Right forelimb (tissue), 1 donor: ENCODE results near the gene CORT.

Experiments
- DNase-seq: peaks from one replicate; pipeline ENCODE4 v3.0.0-alpha.2; 2018

Gene CORT

DNA sequence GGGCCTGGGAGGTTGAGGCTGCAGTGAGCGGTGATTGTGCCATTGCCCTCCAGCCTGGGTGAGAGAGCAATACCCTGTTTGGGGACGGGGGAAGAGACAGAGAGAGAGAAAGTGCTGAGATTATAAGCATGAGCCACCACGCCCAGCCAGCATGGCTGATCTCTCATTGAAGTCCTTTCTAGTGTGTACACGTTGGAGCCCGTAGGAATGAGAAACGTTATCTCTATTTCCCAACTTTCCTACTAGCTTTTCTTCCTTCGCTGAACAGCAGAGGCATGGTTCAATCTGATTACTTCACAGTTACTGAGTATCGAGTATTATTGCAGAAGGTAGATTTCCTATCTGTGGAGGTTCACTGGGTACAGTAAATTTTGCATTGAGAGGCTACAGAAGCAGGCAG is 29.5 kb downstream of the CORT start:
- no peak for DNase-seq

DNA sequence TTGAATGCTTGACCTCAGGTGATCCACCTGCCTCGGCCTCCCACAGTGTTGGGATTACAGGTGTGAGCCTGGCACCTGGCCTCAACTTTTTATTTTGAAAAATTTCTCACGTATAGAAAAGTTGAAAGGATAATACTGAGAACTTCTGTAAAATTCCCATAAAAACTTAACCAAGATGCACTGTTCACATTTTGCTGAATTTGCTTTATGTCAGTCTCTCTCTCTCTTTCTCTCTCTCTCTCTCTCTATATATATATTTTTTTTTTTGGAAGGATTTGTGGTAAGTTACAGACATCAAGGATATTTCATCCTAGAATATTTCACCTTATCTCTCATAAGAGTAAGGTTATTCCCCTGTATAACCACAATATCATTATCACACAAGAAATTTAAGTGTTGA is 30.8 kb downstream of the CORT start:
- DNase-seq, result no peak

- no peak for DNase-seq
Measured at GRCh38 chr1:10484521-10484920, 34.7 kb downstream of the CORT start.

DNA sequence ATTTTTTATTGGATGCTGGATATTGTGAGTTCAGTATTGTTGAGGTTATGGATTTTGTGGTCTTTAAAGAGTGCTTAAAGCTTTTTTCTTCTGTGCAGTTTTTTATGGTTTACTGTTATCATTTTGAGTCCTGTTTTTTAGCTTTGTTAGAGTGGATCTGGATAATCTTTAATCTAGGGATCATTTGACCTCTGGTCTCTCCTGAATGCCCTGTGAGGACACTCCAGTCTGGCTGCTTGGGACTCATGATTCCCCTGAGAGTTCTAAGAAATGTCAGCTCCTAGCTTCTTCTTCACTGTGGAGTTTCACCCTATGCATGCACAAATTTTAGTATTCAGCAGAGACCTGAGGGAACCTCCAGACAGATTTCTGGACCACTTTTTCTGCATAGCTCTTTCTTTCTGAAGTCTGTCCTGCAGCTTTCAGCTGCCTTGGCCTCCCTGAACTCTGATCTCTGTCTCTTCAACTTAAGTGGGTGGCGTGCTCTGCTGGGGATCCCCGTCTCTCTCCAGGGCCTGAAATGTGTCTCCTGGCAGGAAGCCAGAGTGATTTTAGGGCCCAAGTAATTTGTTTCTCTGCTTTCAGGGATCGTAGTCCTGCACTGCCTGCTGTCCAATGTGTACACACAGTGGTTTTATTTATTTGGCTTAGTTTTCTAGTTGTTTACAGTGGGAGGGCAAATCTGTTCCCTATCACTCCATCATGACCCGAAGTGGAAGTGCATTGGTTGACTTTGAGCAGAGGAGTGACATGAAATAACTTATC is 39.6 kb downstream of the CORT start:
- no peak for DNase-seq

GRCh38 chr1:10490286-10490970 is 40.6 kb downstream of the CORT start:
- DNase-seq, result no peak

- DNase-seq, result no peak
Measured at GRCh38 chr1:10494418-10494753, 44.6 kb downstream of the CORT start.

DNA sequence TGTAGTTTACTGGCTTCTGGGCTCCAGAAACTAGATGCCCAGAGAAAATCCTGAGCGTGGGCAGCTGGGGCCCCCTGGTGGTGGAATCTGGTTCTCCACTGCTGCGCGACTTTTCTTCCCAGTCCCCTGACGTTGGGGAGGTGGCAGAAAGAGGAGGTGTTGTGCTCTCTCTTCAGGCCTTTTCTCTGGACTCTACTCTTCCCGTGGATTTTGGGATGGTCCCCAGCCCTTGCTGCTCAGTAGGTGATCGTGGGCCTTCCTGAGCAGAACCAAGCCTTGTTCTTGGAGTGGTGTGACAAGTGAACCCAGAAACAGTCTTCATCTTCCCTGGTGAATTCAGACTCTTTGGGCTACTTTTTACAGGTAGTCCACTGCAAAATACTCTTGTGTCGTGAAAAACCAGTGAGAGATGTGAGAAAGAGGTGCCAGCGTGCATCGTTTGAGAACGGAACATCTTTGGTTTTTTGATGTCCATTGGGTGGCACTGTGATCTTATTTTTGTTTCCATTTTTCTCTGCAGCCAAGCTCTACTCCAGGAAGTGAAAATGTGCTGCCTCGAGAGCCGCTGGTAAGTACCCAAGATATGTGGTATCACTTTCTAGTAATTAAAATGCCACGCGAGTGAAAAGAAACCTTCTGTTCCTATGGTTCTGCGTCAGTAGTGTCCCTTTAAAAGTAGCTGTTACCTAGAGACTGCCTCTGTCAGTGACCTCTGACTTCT is 45.1 kb downstream of the CORT start:
- peak; percentile 89 for DNase-seq

DNA sequence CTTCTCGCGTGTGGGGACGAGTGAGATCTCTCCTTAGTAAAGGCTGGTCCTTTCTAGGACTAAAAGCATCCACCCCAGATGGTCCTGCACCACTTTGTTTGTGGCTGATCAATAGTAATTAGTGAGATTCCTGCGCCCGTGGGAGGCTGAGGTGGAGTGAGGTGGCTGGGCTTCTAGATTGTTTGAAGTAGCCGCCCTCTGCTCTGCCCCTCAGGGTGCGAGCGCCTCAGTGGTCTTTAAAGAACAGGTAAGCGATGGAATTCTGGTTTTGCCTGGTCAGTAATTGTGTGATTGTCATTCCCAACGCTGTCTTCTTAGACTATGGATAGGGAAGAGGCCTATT is 45.6 kb downstream of the CORT start:
- DNase-seq, result no peak

- no peak for DNase-seq
Measured at GRCh38 chr1:10495952-10496351, 46.1 kb downstream of the CORT start.

DNA sequence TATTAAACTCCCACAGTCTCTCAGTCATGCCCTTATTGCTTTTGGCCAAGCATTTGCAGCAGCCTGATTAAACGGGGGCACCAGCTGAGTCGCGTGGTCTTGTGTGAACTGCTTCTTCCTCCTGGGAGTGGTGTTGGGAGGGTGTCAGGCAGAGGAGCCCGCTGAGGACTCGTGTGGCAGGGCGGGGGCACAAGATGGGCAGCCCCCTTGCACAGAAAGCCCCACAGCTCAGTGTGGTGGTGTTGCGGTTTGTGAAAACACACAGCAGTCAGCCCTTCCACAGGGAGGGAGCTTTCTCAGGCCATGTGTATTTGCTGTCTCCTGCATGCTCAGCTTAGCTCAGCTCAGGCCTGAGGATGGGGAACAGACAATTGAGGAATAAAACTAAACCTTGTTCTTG is 47.3 kb downstream of the CORT start:
- no peak for DNase-seq

GRCh38 chr1:10498231-10498630 is 48.4 kb downstream of the CORT start:
- no peak for DNase-seq
